K562 (cell line): ENCODE measurements around the gene WDFY2. TPM values are rescaled to one million over a fixed set of nuclear protein-coding genes. Genes with fewer than 3 reads are reported as not detected.

ENCODE experiments used
- ARID3B ChIP-seq: fragments of 250-450 bp; sonication (Bioruptor Pico); IDR thresholded peaks from 2 replicates; pipeline ENCODE4 v1.4.0; 2020; ENCODE audit warnings: borderline replicate concordance
- DACH1 ChIP-seq: fragments of 450-650 bp; IDR thresholded peaks from 2 replicates; pipeline ENCODE4 v1.6.1; 2018; ENCODE audit not compliant: partially characterized antibody
- MAZ ChIP-seq, 2 experiments: fragments of 450-650 bp in 1 of 2; sonication (generic) in 1 of 2; formaldehyde crosslinking; IDR thresholded peaks in 1 of 2; conservative IDR thresholded peaks in 1 of 2; 2 replicates each; pipeline versions ENCODE4 v1.4.0 to v1.5.0; 2020; ENCODE audit warnings: mild to moderate bottlenecking in 1 of 2, missing genetic modification reagents in 1 of 2
- NBN ChIP-seq: fragments of 450-650 bp; IDR thresholded peaks from 2 replicates; pipeline ENCODE4 v1.6.1; 2016; ENCODE audit warnings: low read depth, mild to moderate bottlenecking
- PBX2 ChIP-seq, 2 experiments: IDR thresholded peaks in 1 of 2; conservative IDR thresholded peaks in 1 of 2; 2 replicates each; pipeline ENCODE4 v1.6.1; 2016; ENCODE audit warnings: low read depth in 2 of 2, mild to moderate bottlenecking in 1 of 2, missing compliant biosample characterization in 1 of 2, missing genetic modification characterization in 1 of 2, moderate library complexity in 1 of 2
- PYGO2 ChIP-seq: fragments of 450-650 bp; IDR thresholded peaks from 2 replicates; pipeline ENCODE4 v1.6.1; 2016; ENCODE audit warnings: mild to moderate bottlenecking, missing genetic modification characterization, moderate library complexity, missing compliant biosample characterization
- RBM15 ChIP-seq: fragments of 200-400 bp; formaldehyde crosslinking; IDR thresholded peaks from 2 replicates; pipeline ENCODE4 v1.6.1; 2018; ENCODE audit warnings: mild to moderate bottlenecking, low read length, moderate library complexity; ENCODE audit not compliant: insufficient read depth
- SAP30 ChIP-seq: fragments of 200-600 bp; sonication (generic); IDR thresholded peaks from 2 replicates; pipeline ENCODE4 v1.6.1; 2012; ENCODE audit warnings: borderline replicate concordance, low read depth, mild to moderate bottlenecking, moderate library complexity, low read length, control low read depth, inconsistent platforms; ENCODE audit not compliant: insufficient read depth, poor library complexity, severe bottlenecking
- SRF ChIP-seq, 2 experiments: fragments of 250-450, 450-650 bp in 1 of 2; sonication (Bioruptor Pico) in 1 of 2; sonication (generic) in 1 of 2; formaldehyde crosslinking; IDR thresholded peaks; 2 replicates each; pipeline versions ENCODE4 v1.5.0 to v1.5.1; 2020 to 2022; ENCODE audit warnings: mild to moderate bottlenecking in 1 of 2, missing genetic modification reagents in 1 of 2
- TAF1 ChIP-seq: IDR thresholded peaks from 2 replicates; pipeline ENCODE4 v1.6.1; 2011; ENCODE audit warnings: mild to moderate bottlenecking, low read length, moderate library complexity; ENCODE audit not compliant: insufficient read depth, control insufficient read depth, severe bottlenecking; ENCODE audit errors: extremely low read depth
- TSC22D4 ChIP-seq: fragments of 450-650 bp; IDR thresholded peaks from 2 replicates; pipeline ENCODE4 v1.6.1; 2016; ENCODE audit warnings: missing genetic modification characterization, missing biosample characterization, control low read depth
- ZBTB11 ChIP-seq, 3 experiments: fragments of 200-800 bp in 1 of 3; fragments of 250-450 bp in 1 of 3; fragments of 450-650 bp in 1 of 3; sonication (Bioruptor Pico) in 1 of 3; sonication (Bioruptor generic) in 1 of 3; formaldehyde crosslinking in 1 of 3; IDR thresholded peaks; 2 replicates each; pipeline versions ENCODE4 v1.6.1 to v1.8.0; 2016 to 2022; ENCODE audit warnings: mild to moderate bottlenecking in 2 of 3, missing genetic modification characterization in 2 of 3, missing compliant biosample characterization in 1 of 3, moderate library complexity in 1 of 3
- polyA plus RNA-seq, 8 experiments: library from polyadenylated mRNA; depleted of rRNA in 4 of 8; stranded (reverse) in 5 of 8; unstranded in 3 of 8; fragments of >200 nt; fragmentation: Nextera tagmentation in 2 of 8; fragmentation: Illumina TruSeq in 1 of 8; extraction: Ambion mirVana in 2 of 8; extraction: Trizol in 1 of 8; gene quantifications; 2 replicates each; pipeline versions ENCODE4 v1.2.1 to v1.2.3, GENCODE V29; 2011 to 2014; ENCODE audit warnings: inconsistent platforms in 1 of 8, missing spikeins in 1 of 8
- total RNA-seq, 7 experiments: library from RNA; depleted of rRNA in 6 of 7; stranded (reverse); fragments of >200 nt in 6 of 7; fragmentation: Illumina TruSeq in 2 of 7; extraction: Trizol in 2 of 7; gene quantifications; 2 replicates each; pipeline versions ENCODE4 v1.2.1 to v1.2.3, GENCODE V29; 2011 to 2021; ENCODE audit warnings: low replicate concordance in 1 of 7

WDFY2 gene
- total and polyA plus RNA-seq, 9 of the 15 experiments (the other 6 are each of a cell fraction or from before 2014, with no cell fraction given), result 0.66 to 6.4 (median 4.4) TPM

GRCh38 chr13:51584731-51585672, 740 bp downstream of the WDFY2 start (continued):
- TF ChIP-seq RBM15 (no peak), SRF (CRISPR knock-in tag; IDR thresholded peaks at IDR 0.05) (no peak), TAF1 (no peak), TSC22D4 (tag) (no peak), PYGO2 (tag) (no peak), ARID3B (CRISPR knock-in tag) (no peak), DACH1 (no peak), SAP30 (no peak), ZBTB11 (CRISPR knock-in tag; IDR thresholded peaks at IDR 0.05) (no peak), PBX2 (CRISPR knock-in tag; IDR thresholded peaks at IDR 0.05; ENCODE audit: low read depth) (no peak), PBX2 (tag; conservative IDR thresholded peaks at IDR 0.05; ENCODE audit: low read depth) (no peak), NBN (no peak), MAZ (CRISPR knock-in tag; conservative IDR thresholded peaks at IDR 0.05 in 1 of 2, IDR thresholded peaks at IDR 0.05 in 1 of 2) (no peak)
